Measurements from ENCODE around the gene GRHL3. TPM values are rescaled to one million over a fixed set of nuclear protein-coding genes. Genes with fewer than 3 reads are reported as not detected.
A peak's percentile ranks its signal among the peaks of the same experiment; 100 is the strongest.

GRHL3 gene
- total RNA-seq, 1 donor from 2014 or later, result 6.9 TPM

GRCh38 chr1:24325587-24326449 is 6.7 kb downstream of the GRHL3 start:
- H3K79me2 ChIP-seq (ENCODE audit: insufficient read depth, low read length), result no peaks in the 10 kb centered on the region
- FAIRE-seq, result no peak
- H3K4me3 Mint-ChIP-seq (ENCODE audit: unreplicated experiment), result no peak overlapping the region
- peaks cover 27% of the 10 kb centered on the region for H3K4me1 ChIP-seq (ENCODE audit: insufficient read depth, low read length)
- H3K27ac ChIP-seq (ENCODE audit: low read depth, low read length), result no peak overlapping the region
- peaks cover 3% of the 10 kb centered on the region for H3K36me3 Mint-ChIP-seq (ENCODE audit: low read depth, unreplicated experiment)
- H3K9ac ChIP-seq (ENCODE audit: low read length), result no peak overlapping the region
- no peak overlapping the region for H3K4me2 ChIP-seq (ENCODE audit: low read length)
- no peak for TF ChIP-seq EZH2 (IDR thresholded peaks at IDR 0.05; ENCODE audit: insufficient read depth, low read length)
- TF ChIP-seq, protein P1, sequence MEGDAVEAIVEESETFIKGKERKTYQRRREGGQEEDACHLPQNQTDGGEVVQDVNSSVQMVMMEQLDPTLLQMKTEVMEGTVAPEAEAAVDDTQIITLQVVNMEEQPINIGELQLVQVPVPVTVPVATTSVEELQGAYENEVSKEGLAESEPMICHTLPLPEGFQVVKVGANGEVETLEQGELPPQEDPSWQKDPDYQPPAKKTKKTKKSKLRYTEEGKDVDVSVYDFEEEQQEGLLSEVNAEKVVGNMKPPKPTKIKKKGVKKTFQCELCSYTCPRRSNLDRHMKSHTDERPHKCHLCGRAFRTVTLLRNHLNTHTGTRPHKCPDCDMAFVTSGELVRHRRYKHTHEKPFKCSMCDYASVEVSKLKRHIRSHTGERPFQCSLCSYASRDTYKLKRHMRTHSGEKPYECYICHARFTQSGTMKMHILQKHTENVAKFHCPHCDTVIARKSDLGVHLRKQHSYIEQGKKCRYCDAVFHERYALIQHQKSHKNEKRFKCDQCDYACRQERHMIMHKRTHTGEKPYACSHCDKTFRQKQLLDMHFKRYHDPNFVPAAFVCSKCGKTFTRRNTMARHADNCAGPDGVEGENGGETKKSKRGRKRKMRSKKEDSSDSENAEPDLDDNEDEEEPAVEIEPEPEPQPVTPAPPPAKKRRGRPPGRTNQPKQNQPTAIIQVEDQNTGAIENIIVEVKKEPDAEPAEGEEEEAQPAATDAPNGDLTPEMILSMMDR (IDR thresholded peaks at IDR 0.05; ENCODE audit: insufficient read depth, low read depth, low read length), result no peak
- no peaks in the 10 kb centered on the region for H3K9me3 Mint-ChIP-seq (ENCODE audit: unreplicated experiment)
- peaks cover 30% of the 10 kb centered on the region for H3K27me3 ChIP-seq (ENCODE audit: insufficient read depth, low read length)
- H3K4me1 Mint-ChIP-seq (ENCODE audit: low read depth, unreplicated experiment), result peaks cover 37% of the 10 kb centered on the region
- H2AFZ ChIP-seq (ENCODE audit: low read depth, low read length), result no peak overlapping the region
- DNase-seq (ENCODE audit: low read depth), result no peak
- H3K9me3 ChIP-seq (ENCODE audit: insufficient read depth, low read depth, low read length), result no peaks in the 10 kb centered on the region
- no peak overlapping the region for H3K4me3 ChIP-seq (ENCODE audit: insufficient read depth, low read depth, low read length)
- no peaks in the 10 kb centered on the region for H3K36me3 ChIP-seq (ENCODE audit: insufficient read depth, low read length)
- H3K27ac Mint-ChIP-seq (ENCODE audit: unreplicated experiment), result no peak overlapping the region
- no peaks in the 10 kb centered on the region for H4K20me1 ChIP-seq (ENCODE audit: insufficient read depth, low read length)
- H3K27me3 Mint-ChIP-seq (ENCODE audit: low read depth, unreplicated experiment), result peaks cover 32% of the 10 kb centered on the region

GRCh38 chr1:24327486-24327885 is 8.3 kb downstream of the GRHL3 start:
- Mint-ChIP-seq H3K27me3 (ENCODE audit: low read depth, unreplicated experiment) (peaks cover 37% of the 10 kb centered on the region), H3K4me1 (ENCODE audit: low read depth, unreplicated experiment) (peaks cover 34% of the 10 kb centered on the region), H3K4me3 (ENCODE audit: unreplicated experiment) (no peak overlapping the region), H3K9me3 (ENCODE audit: unreplicated experiment) (no peaks in the 10 kb centered on the region), H3K27ac (ENCODE audit: unreplicated experiment) (no peak overlapping the region), H3K36me3 (ENCODE audit: low read depth, unreplicated experiment) (peaks cover 6% of the 10 kb centered on the region)
- Histone ChIP-seq H3K27me3 (ENCODE audit: insufficient read depth, low read length) (peaks cover 29% of the 10 kb centered on the region), H2AFZ (ENCODE audit: low read depth, low read length) (no peak overlapping the region), H3K4me1 (ENCODE audit: insufficient read depth, low read length) (peaks cover 17% of the 10 kb centered on the region), H3K9me3 (ENCODE audit: insufficient read depth, low read depth, low read length) (no peaks in the 10 kb centered on the region), H3K9ac (ENCODE audit: low read length) (no peak overlapping the region), H3K4me3 (ENCODE audit: insufficient read depth, low read depth, low read length) (no peak overlapping the region), H3K36me3 (ENCODE audit: insufficient read depth, low read length) (no peaks in the 10 kb centered on the region), H3K4me2 (ENCODE audit: low read length) (no peak overlapping the region), H3K79me2 (ENCODE audit: insufficient read depth, low read length) (no peaks in the 10 kb centered on the region), H3K27ac (ENCODE audit: low read depth, low read length) (no peak overlapping the region), H4K20me1 (ENCODE audit: insufficient read depth, low read length) (no peaks in the 10 kb centered on the region)
- TF ChIP-seq, protein P1 (IDR thresholded peaks at IDR 0.05; ENCODE audit: insufficient read depth, low read depth, low read length), result no peak
- TF ChIP-seq EZH2 (IDR thresholded peaks at IDR 0.05; ENCODE audit: insufficient read depth, low read length), result no peak
- no peak for FAIRE-seq
- no peak for DNase-seq (ENCODE audit: low read depth)

- H3K4me1 ChIP-seq (ENCODE audit: insufficient read depth, low read length), result peaks cover 13% of the 10 kb centered on the region
- FAIRE-seq, result no peak
- TF ChIP-seq EZH2 (IDR thresholded peaks at IDR 0.05; ENCODE audit: insufficient read depth, low read length), result no peak
- TF ChIP-seq, protein P1 (IDR thresholded peaks at IDR 0.05; ENCODE audit: insufficient read depth, low read depth, low read length), result no peak
- Mint-ChIP-seq H3K4me1 (ENCODE audit: low read depth, unreplicated experiment) (peaks cover 31% of the 10 kb centered on the region), H3K27ac (ENCODE audit: unreplicated experiment) (no peak overlapping the region), H3K36me3 (ENCODE audit: low read depth, unreplicated experiment) (peaks cover 6% of the 10 kb centered on the region), H3K9me3 (ENCODE audit: unreplicated experiment) (no peaks in the 10 kb centered on the region), H3K4me3 (ENCODE audit: unreplicated experiment) (no peak overlapping the region), H3K27me3 (ENCODE audit: low read depth, unreplicated experiment) (peaks cover 37% of the 10 kb centered on the region)
- H3K36me3 ChIP-seq (ENCODE audit: insufficient read depth, low read length), result no peaks in the 10 kb centered on the region
- H3K27me3 ChIP-seq (ENCODE audit: insufficient read depth, low read length), result peaks cover 29% of the 10 kb centered on the region
- peak; percentile 64 for DNase-seq (ENCODE audit: low read depth)
- no peaks in the 10 kb centered on the region for H4K20me1 ChIP-seq (ENCODE audit: insufficient read depth, low read length)
- H3K4me3 ChIP-seq (ENCODE audit: insufficient read depth, low read depth, low read length), result no peak overlapping the region
- no peaks in the 10 kb centered on the region for H3K9me3 ChIP-seq (ENCODE audit: insufficient read depth, low read depth, low read length)
- H2AFZ ChIP-seq (ENCODE audit: low read depth, low read length), result no peak overlapping the region
- H3K4me2 ChIP-seq (ENCODE audit: low read length), result no peak overlapping the region
- H3K27ac ChIP-seq (ENCODE audit: low read depth, low read length), result no peak overlapping the region
- H3K79me2 ChIP-seq (ENCODE audit: insufficient read depth, low read length), result no peaks in the 10 kb centered on the region
- no peak overlapping the region for H3K9ac ChIP-seq (ENCODE audit: low read length)
Measured at GRCh38 chr1:24327891-24328290, 8.7 kb downstream of the GRHL3 start.
